ENCODE measurements around the gene ZNF354C.

The ZNF354C gene

DNA sequence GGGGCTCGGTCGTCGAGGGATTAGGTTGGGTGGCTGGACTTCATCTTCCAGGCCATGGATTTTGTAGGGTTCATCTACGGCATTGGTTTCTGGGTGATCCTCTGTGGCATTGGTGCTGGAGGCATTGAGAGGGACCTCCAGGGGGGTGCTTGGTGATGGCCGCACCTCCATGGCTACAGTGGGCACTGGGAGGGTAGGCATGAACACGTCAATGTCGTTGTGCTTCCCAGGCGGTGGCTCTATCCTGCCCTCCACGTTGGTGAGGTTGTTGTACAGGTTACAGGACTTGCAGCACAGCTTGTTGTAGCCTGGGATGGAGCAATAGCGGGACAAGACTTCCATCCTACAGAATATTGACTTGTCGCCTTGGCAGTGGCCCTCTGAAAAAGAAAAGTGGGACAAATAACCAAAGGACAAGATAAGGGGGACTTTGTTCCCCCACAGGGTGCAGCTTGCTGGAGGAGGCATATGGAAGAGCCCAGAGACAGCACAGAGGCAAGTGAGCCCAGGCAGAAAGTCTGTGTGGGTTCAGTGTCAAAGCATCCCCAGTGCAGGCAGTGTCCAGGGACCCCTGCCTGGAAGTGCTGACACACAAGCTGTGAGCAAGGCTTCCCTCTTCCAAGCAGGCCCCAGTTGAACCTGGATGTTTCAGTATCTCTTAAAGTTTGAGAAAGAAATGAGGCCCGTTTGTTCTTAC, 53.9 kb downstream of the ZNF354C start:
- DNase-seq (ENCODE audit: low read depth in 2 of 2) = no peak

DNA sequence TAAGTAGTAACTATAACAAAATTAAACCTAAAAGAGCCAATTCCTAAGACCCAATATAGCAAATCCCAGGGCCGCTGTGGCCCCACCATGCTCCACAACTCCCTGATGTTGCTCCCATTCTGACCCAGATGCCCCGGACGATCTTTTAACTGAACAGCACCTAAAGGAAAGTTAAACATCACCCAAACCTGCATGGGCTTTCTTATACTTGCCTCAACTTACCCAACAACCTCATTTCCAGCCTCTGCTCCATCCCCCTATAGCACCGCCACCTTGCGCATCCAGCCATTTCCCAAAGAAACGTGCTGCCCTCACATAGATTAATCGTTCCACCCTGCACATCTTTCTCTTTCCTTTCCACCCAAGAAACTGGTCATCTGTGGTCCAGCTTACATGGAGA, 54.6 kb downstream of the ZNF354C start:
- DNase-seq (ENCODE audit: low read depth in 2 of 2) = no peak

DNA sequence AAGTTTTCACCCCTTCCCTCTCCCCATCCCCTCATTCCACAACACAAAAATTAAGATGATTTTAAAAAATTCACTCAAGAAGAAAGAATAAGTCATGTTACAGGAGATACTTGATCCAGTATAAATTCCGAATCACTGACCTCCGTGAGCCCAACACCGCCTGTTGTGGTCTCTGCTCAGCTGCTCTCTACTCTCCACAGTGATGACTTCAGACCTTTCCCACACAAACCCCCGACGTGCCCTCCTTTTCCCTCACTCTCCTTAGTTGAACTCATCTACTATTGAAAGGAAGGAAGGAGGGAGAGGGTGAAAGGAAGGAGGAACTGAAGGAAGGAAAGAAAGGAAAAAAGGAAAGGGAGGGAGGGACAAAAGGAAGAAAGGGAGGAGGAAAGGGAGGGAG, 55.1 kb downstream of the ZNF354C start:
- no peak for DNase-seq (ENCODE audit: low read depth in 2 of 2)

DNA sequence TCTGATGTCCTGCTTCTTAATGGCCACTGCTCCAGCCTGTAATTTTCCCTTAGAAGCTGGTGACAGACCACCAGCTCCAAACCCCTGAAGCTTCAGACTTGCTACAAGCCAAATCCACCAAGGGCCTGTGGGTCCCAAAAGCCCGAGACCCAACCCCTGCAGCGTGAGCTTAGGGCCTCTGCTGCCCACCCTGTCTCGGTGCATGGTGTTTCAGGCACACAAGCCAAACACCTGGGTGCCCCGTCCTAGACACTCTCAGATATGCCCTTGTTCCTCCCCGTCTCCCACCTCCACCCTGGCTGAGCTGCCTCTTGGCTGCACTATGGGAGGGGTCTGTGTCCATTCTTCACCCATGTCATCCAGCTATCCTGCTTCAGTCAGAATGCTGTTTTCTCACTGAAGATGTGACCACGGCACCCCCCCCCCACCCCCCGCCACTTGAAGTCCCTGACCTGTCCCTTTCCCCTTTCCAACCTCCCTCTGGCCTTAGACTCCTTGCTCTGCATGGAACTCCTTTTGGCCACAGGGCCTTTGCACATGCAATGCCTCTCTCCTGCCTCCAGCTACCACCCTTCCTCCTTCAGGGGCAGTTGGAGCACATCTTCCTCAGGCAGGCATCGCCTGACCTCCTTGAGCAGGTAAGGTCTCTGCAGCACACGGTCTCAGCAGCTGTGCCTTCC, 55.8 kb downstream of the ZNF354C start:
- no peak for DNase-seq (ENCODE audit: low read depth in 2 of 2)

DNA sequence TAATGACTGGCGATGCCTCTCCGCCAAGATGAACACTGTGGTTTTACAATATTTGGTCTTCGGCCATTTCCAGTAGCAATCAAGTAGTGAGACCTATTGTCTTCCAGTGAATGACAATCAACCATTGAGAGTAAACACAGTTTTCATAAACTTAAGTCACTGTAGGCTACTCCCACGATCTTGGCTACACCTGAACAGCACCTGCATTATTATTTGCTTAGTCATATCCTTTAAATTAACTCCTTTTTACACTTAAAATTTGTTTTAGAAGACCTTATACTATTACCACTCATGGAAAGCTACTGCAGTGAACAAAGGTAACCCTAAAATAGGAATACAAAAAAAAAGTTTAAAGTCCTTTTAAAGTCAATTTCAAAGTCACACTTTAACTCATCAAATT, 58.2 kb downstream of the ZNF354C start:
- DNase-seq (ENCODE audit: low read depth in 2 of 2) = no peak

DNA sequence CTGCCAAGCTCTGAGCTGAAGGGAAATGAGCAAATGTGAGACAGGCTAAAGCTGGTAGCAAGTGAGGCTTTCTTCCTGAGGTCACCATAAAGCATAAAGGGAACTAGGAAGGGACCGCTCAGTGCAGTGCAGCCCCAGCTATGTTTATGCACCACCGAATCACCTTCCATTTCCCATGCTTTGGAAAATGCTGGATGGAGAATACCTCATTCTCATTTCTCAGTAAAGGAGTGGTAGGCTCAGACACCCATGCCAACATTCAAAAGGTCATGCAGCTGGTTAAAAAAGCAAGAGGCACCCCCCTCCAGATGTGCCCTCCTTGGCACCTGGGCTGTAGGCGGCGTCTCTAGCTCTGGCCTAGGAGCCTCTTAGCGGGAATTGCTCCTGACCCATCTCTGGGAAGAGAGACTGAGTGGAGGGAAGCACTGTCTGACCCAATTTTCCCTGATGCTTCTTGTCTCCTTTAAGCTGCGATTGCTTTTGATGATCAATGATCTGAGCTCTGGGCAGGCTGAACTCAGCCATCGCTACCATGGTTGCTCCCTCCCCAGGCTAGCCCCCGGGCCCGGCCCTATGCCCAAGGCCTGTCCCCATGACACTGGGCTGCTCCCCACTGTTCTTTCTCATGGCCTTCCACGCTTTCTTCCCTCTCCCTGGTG, 58.7 kb downstream of the ZNF354C start:
- no peak for DNase-seq (ENCODE audit: low read depth in 2 of 2)

DNA sequence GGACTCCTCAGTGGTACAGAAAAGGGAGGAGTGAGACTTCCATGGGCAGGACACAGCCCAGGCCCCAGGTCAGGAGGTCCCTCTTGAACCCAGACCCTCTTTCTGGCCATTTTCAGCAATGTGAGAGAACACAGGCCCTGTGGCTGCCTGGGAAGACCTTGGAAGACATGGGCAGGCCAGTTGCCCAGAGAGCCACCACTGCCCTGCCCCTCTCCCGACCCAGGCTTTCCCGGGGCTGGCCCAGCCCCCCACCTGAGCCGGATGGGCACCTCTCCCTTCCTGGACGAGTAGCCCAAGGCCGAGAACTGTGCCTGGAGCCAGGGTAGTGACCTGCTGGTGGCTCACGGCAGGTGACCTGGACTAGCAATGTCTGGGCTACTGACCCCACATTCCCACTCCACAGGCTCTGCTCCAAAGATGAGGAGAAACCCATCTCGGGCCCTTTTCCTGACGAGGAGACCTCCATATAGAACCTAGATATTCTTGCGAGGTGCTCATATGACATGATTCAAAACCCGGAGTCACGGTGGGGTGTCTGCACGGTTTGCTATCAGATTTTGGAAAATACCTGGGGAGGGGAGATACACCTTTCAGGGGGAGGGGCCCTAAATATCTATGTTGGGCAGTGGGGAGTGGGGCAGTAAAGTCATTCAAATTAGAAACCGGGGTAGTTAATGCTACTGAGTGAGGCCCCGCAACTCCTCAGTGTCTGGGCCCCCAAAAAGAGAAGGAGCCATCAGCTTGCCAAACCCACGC, 59.4 kb downstream of the ZNF354C start:
- DNase-seq (ENCODE audit: low read depth in 2 of 2) = no peak

DNA sequence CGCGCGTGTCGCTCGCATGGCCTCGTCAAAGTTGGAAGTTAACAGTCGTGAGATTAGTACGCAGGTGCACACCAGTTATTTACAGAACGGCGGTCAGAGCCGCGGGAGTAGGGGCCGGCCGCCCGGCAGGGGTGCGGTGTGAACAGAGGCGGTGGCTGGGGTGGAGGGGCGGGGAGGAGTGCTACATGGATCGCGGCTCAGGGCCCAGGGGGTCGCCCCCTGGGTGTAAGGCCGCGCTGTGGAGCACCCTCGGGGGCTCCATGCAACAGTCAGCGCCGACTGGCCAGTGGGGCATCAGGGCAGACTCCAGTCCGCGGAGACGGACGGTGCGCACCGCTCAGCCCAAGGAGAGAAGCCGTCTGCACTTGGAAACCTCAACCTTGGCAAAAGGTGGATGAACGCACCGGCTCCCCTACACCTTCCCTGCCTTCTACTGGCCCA, 60.3 kb downstream of the ZNF354C start:
- DNase-seq (ENCODE audit: low read depth in 2 of 2) = no peak

DNA sequence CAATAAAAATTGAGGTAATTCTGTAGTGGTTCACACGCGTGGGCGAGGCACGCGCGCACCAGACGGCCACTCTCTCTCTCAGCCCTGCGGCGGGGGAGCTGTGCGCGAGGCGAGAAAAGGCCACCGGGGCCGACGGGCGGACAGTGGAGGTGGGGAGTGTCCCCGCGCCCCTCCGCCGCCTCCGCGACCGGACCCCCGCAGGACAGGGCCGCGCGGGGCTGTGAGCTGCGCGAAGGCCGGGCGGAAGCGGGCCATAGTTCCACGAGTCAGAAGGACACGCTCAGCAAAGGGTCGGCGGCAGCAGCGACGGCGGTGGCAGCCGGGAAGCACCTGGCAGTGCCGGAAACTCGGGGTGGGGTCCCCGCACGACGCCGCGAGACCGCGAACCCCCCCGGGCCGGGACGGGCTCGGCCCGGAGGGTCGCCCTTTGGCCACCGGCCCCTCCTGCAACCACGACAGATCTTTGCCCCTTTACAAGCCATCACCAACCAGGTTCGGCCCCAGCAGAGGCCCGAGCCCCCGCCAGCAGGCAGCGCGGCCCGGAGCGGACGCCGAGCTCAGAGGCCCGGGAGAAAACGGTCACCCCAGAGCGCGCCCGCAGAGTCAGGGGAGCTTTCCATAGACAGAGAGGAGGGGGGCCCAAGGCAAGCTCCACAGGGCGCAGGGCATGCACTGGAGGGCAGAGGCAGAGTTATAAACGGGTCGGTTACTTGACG, 60.9 kb downstream of the ZNF354C start:
- no peak for DNase-seq (ENCODE audit: low read depth in 2 of 2)

DNA sequence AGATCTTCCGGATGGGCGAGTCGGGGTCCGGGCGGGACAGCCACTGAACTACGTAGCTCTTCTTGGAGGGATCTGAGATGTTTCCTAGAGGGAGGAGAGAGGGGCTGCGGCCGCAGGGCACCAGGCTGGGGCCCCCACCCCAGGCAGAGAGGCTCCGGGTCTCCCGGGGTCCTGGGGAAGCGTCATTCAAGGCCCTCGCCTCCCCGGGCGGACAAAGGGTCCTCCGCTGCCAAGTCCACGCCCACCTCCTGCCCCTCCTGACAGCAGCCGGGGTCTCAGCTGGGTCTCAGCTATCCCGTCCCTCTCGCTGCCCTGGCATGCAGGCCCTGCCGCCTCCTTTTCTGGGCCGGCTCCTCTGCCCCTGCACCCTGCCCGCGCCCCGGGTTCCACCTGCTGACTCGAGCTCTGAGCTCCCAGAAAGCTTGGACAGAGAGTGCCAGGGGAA, 61.5 kb downstream of the ZNF354C start:
- no peak for DNase-seq (ENCODE audit: low read depth in 2 of 2)

DNA sequence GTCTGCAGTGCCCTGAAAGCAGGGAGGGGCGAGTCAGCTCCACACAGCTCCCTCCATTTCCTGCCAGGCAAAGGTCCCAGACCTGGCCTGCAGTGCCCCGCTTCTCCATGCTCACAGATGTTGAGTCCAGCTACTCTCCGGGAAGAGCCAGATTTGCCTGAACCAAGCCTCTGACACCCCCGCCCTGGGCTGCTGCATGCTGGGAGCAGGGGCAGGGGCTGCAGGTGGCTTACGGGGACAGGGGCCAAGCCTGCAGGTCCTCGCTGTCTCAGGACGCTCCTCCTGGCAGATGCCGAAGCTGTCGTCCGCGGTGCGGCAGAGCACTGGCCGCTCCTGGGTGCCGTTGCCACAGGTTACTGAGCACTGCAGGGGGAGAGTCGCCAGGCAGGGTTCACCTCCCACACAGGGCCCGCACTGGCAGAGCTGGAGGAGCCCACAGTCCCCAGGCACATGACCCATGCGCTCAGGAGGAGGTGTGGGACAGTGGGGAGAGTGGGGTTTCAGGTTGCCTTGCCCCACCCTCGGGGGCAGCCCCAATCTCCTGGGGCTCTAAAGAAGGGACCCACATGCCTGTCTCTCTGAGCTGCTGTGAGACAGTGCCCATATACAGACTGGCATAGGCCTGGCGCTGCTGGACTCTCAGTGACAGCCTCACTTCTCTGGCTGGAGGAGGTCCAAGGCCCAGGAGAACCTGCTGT, 62.4 kb downstream of the ZNF354C start:
- DNase-seq (ENCODE audit: low read depth in 2 of 2) = no peak

DNA sequence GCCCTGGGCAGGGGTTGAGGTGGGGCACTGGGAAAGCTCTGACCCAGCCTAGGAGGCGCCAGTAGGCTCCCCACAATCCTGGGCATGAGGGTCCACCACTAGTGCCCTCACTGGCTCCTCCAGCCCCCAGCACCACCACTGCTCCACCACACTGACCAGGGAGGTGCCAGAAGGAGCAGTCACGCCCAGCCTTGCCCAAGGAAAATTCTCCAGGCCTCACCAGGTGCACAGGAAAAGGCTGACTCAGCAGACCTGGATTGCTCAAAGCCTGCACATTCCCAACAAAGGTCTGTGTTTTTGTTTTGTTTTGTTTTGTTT, 62.9 kb downstream of the ZNF354C start:
- DNase-seq (ENCODE audit: low read depth in 2 of 2) = no peak

DNA sequence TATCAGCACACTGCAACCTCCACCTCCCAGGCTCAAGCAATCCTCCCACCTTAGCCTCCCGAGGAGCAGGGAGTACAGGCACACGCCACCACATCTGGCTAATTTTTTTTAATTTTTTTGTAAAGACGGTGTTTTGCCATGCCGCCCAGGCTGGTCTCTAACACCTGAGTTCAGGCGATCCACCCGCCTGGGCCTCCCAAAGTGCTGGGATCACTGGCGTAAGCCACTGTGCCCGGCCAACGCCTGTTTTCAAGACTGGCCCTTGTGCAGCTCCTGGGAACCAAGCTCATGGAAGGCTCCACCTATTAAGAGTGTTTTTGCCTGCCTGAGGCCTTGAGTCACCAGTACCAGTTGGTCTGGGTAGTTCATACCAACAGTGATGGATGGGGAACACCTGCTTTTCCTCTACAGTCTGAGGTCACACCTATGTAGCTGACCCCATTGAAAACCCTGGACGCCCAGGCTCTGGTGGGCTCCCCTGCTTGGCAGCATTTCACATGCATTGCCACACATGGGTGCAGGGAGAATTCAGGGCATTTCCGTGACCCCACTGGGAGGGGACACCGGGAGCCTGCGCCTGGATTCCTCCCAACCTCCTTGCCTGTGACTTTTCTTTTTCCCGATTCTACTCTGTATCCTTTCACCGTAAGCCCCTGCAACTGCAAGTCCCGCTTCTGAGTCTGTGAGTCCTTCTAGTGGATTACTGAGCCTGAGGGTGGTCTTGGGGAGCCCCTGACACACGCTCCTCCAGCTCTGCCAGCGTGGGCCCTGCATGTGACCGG, 63.5 kb downstream of the ZNF354C start:
- no peak for DNase-seq (ENCODE audit: low read depth in 2 of 2)

DNA sequence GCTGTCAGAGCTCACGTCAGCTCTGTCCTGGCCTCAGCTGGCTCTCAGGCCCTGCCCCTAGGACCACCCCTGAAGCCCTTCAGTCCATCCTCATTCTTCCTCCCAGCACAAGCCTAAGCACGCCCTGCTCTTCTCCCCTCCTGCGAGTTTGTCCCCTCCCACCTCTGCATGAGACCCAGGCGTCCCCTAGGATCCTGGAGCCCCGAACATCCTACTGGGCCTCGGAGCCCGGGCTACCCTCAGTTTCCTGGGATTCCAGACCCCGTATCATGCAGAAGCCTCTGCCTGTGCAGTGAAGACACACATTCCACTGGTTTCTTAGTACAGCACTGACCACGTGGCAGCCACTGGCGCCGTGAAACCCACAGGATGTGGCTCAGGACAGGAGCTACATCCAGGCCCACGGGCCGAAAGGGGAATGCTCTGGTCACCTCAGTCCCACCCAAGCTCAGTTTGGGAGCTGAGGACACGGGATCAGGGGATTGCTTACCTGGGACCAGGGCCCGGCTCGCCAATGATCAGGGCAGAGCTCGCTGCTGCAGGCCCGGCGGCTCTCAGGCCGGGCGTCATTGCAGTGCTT, 64.2 kb downstream of the ZNF354C start:
- no peak for DNase-seq (ENCODE audit: low read depth in 2 of 2)

DNA sequence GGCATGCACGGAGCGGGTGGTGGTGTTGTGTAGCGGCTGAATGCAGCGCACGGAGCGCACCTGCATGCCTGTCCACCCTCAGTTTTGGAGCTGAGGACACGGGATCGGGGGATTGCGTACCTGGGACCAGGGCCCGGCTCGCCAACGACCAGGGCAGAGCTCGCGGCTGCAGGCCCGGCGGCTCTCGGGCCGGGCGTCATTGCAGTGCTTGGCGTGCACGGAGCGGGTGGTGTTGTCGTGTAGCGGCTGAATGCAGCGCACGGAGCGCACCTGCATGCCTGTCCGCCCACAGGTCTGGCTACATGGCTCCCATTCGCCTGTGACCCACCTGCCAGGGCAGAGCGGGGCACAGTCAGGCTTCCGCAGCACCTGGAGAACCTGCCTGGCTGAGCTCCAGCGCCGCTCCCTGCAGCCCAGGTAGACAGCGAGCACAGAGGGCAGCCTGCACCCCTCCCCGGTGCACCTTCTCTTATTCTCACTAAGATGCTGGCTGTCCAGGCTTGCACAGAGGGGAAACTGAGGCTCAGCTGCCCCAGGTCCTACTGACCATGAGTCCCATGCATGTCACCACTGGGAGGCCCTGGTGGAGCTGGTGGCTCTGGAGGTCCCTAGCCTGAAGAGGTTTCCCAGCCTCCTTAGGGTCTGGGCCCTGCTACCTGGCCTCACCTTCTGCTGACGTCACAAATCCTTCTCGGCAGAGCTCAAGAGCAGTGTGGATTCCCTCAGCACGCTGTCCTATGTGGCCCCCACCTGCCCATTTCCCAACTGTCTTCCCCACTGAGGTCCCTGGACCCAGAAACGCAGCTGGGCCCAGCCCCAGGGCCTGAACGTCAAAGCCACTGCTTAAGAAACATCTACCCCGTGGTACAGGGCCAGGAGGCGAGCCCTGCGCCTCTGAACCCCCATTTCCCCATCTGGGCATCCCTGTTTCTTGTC, 64.9 kb downstream of the ZNF354C start:
- no peak for DNase-seq (ENCODE audit: low read depth in 2 of 2)

DNA sequence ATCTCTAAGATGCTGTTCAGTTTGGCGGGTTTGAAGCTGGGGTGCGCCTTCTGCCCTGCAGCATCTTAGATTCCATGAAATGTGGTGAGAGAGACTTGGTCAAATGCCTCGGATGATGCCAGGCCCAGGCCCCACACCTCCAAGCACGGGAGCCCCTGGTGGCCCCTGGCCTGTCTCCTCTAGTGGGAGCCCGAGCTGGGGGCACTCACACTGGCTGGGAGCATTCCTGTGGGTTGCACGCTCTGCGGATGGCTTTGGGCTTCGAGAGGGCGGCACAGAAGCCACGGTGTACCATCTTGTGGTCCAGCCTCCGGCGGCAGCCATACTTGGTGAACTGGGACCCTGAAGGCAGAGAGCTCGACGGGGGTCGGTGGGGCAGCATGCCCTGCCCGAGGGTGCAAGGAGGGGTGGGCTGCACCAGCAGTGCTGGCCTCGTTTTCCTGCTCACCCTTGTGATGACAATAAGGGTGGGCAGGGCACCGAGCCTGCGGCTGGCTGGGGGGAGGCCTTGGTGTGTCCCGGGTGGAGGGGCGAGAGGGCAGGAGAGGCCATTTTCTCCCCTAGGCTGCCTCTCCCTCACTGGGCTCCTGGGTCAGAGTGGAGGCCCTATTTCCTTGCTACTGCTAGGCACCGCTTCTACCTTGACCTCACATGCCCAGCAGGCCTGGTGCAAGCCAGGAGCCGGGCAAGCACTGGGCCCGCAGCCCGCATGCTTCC, 65.8 kb downstream of the ZNF354C start:
- no peak for DNase-seq (ENCODE audit: low read depth in 2 of 2)

DNA sequence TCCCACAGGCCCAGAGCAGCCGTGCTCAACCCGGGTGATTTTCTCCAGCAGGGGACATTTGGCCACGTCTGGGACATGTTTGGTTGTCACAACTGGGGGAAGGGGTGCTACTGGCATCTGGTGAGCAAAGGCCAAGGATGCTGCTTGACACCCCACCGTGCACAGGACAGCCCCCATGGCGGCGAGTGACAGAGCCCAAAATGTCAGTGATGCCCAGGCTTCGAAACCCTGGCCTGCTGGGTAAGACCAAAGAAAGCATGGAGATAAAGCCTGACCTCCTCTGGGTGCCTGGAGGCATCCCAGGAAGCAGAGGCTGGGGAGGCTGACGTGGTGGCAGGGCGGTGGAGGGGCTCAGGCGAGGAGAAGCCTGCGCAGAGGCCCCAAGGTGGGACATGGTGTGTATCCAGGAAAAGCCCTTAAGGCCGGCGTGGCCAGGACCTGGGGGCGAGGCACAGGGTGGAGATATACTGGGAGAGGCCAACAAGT, 66.4 kb downstream of the ZNF354C start:
- no peak for DNase-seq (ENCODE audit: low read depth in 2 of 2)

All from fibroblast of skin of left quadriceps (primary cell).